Measurements from ENCODE around the gene CTTN. TPM values are rescaled to one million over a fixed set of nuclear protein-coding genes. Genes with fewer than 3 reads are reported as not detected.
A peak's percentile ranks its signal among the peaks of the same experiment; 100 is the strongest.

The CTTN gene
- total and polyA plus RNA-seq, 10 of the 15 experiments (the other 5 are each of a cell fraction or from before 2014, with no cell fraction given), result 1.1 to 37.8 (median 11.8) TPM

- TF ChIP-seq SRF (IDR thresholded peaks at IDR 0.05; ENCODE audit: low read depth in 2 of 2, low read length in 2 of 2) (no peak), STAT1 (conservative IDR thresholded peaks at IDR 0.05) (no peak), EP300 (IDR thresholded peaks at IDR 0.05; ENCODE audit: borderline replicate concordance in 1 of 2, control insufficient read depth in 1 of 2, low read depth in 2 of 2, low read length in 2 of 2) (peak; percentile 21 to 31; a peak in 1 of 4 replicates), TCF12 (IDR thresholded peaks at IDR 0.05; ENCODE audit: low read depth, low read length) (0 out of 2 replicates have a peak, but pooled peaks have one; percentile 26), NFYB (IDR thresholded peaks at IDR 0.05; ENCODE audit: insufficient read depth, low read depth, low read length) (no peak)
Measured at GRCh38 chr11:70470127-70470526, 71.8 kb downstream of the CTTN start (continued).

GRCh38 chr11:70471254-70471653, 72.9 kb downstream of the CTTN start:
- TF ChIP-seq SMC3 (IDR thresholded peaks at IDR 0.05; ENCODE audit: borderline replicate concordance, low read length) (peak; percentile 47; the same call in 1 of the 2 replicates), RAD21 (IDR thresholded peaks at IDR 0.05; ENCODE audit: insufficient read depth, low read depth, low read length) (peak; percentile 78), USF2 (IDR thresholded peaks at IDR 0.05; ENCODE audit: borderline replicate concordance, low read depth, low read length) (no peak), CTCF (IDR thresholded peaks at IDR 0.05 in 2 of 3, conservative IDR thresholded peaks at IDR 0.05 in 1 of 3; ENCODE audit: control insufficient read depth in 2 of 3, extremely low read depth in 1 of 3, insufficient read depth in 1 of 3, low read depth in 3 of 3, low read length in 3 of 3) (peak; percentile 67 to 74 (median 74)), NFYB (IDR thresholded peaks at IDR 0.05; ENCODE audit: insufficient read depth, low read depth, low read length) (no peak)
- no TSS peak for BruUV-seq (replicated peaks)
- Histone ChIP-seq H2AFZ (ENCODE audit: control insufficient read depth, low read depth, low read length) (no peak overlapping the region), H3K27ac (ENCODE audit: control insufficient read depth, insufficient read depth) (no peak overlapping the region), H3K4me1 (ENCODE audit: control insufficient read depth, insufficient read depth, low read length) (peaks cover 24% of the 10 kb centered on the region), H3K4me2 (ENCODE audit: control insufficient read depth, insufficient read depth) (no peak overlapping the region), H3K9me3 (replicated peaks; ENCODE audit: control insufficient read depth, insufficient read depth, low read length) (no peaks in the 10 kb centered on the region), H3K79me2 (ENCODE audit: control insufficient read depth, insufficient read depth, low read length) (no peaks in the 10 kb centered on the region), H3K9ac (ENCODE audit: control insufficient read depth, insufficient read depth, low read length) (no peak overlapping the region), H4K20me1 (ENCODE audit: control insufficient read depth, insufficient read depth) (no peaks in the 10 kb centered on the region), H3K36me3 (ENCODE audit: control insufficient read depth in 2 of 2, insufficient read depth in 2 of 2, low read length in 1 of 2) (no peaks in the 10 kb centered on the region), H3K27me3 (replicated peaks in 1 of 2; ENCODE audit: control insufficient read depth in 2 of 2, insufficient read depth in 2 of 2, low read length in 1 of 2) (no peaks in the 10 kb centered on the region), H3K4me3 (no peak overlapping the region)
- SMC1A ChIA-PET (ENCODE audit: uncharacterized antibody, unreplicated experiment), result interaction anchor here (0.7 to 1.8 kb wide), 3 partner anchors 17 to 273 kb away, joined by 3 to 4 read pairs (median 3); no protein-coding TSS in a partner anchor
- RAD21 ChIA-PET (ENCODE audit: unreplicated experiment), result no interaction called here
- CTCF ChIA-PET, result interaction anchor here (0.6 to 1.8 kb wide), 7 partner anchors 10 to 609 kb away, joined by 3 to 9 read pairs (median 4); no protein-coding TSS in a partner anchor
- intact Hi-C loops (cut with micrococcal nuclease; ENCODE audit: unreplicated experiment), result loop anchor here (1.0 to 2.0 kb wide), 2 partner anchors 275 to 552 kb away; no protein-coding TSS in a partner anchor
- 4% methylated on average over 7 of the region's 7 CpGs for WGBS (ENCODE audit: insufficient coverage, insufficient replicate concordance, low lambda C conversion rate, missing lambda C conversion rate)
- in situ Hi-C loops (cut with MboI), result loop anchor here (5.0 kb wide), 1 partner anchor 549 kb away; no protein-coding TSS in a partner anchor
- POLR2A ChIA-PET, result no interaction called here
- peak; percentile 85 for FAIRE-seq
- peak; percentile 73 for ATAC-seq
- no peak for DNase-seq (ENCODE audit: low read depth, low spot score)
